ENCODE results near the gene OLFML1. TPM values are rescaled to one million over a fixed set of nuclear protein-coding genes. Genes with fewer than 3 reads are reported as not detected.

The OLFML1 gene
- total RNA-seq, 3 donors from 2014 or later = 4.6 to 11.9 (median 4.6) TPM

DNA sequence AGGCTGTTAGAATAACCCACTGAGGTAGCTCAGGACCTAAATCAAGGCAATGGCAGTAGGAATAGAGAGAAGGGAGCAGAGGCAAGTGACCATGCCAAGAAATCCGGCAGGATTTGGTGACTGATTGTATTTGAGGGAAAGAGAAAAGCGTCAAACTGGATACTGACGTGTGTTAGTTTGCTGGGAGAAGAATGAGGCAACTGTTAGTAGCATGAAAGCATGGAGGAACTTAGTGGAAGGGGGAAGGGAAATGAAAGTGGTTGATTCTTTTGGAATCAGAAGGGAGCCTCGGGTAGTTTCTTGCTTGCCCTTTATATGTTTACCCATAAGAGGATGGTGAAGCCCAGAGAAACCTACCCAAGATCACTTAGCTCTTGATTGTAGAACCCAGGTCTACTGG is 36.8 kb downstream of the OLFML1 start:
- H3K4me1 ChIP-seq = no peaks in the 10 kb centered on the region

DNA sequence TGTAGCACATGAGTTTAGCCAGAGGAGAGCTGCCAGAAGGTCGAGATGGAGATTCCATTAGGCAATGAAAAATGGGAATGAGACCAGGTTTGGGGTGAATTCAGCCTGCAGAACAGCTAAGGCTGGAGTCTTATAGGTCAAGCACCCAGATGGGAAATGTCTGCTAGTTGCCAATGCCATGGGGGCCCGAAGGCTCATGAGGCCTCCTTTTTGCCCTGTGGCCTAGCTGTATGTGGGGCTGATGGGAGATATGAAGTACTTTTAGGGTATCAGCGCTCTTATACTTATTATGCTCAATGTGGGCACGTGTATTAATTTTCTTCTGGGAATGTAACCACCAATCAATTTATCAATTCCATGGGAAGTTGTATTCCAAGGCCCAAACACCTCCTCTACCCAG is 37.2 kb downstream of the OLFML1 start:
- Histone ChIP-seq H3K36me3 (no peaks in the 10 kb centered on the region), H3K4me3 (no peak overlapping the region), H3K27ac (peak overlapping the region; percentile 64 to 71), H3K27me3 (no peaks in the 10 kb centered on the region), H3K9me3 (no peaks in the 10 kb centered on the region), H3K4me1 (no peaks in the 10 kb centered on the region)
- no peak for DNase-seq (ENCODE audit: low spot score in 2 of 2)
- intact Hi-C loops (cut with DNase I; ENCODE audit: low total_unique reads) = no loop called here
- TF ChIP-seq POLR2AphosphoS5 (IDR thresholded peaks at IDR 0.05) = no peak
- TF ChIP-seq POLR2A (IDR thresholded peaks at IDR 0.05) = no peak
- TF ChIP-seq, protein P1, sequence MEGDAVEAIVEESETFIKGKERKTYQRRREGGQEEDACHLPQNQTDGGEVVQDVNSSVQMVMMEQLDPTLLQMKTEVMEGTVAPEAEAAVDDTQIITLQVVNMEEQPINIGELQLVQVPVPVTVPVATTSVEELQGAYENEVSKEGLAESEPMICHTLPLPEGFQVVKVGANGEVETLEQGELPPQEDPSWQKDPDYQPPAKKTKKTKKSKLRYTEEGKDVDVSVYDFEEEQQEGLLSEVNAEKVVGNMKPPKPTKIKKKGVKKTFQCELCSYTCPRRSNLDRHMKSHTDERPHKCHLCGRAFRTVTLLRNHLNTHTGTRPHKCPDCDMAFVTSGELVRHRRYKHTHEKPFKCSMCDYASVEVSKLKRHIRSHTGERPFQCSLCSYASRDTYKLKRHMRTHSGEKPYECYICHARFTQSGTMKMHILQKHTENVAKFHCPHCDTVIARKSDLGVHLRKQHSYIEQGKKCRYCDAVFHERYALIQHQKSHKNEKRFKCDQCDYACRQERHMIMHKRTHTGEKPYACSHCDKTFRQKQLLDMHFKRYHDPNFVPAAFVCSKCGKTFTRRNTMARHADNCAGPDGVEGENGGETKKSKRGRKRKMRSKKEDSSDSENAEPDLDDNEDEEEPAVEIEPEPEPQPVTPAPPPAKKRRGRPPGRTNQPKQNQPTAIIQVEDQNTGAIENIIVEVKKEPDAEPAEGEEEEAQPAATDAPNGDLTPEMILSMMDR (IDR thresholded peaks at IDR 0.05) = no peak

More for the DNA sequence above, 36.8 kb downstream of the OLFML1 start:
- no peaks in the 10 kb centered on the region for H3K9me3 ChIP-seq
- no peak for DNase-seq (ENCODE audit: low spot score in 2 of 2)
- H3K36me3 ChIP-seq = no peaks in the 10 kb centered on the region
- peak overlapping the region in 1 of 2 donors; percentile 64 for H3K27ac ChIP-seq
- H3K4me3 ChIP-seq = no peak overlapping the region
- H3K27me3 ChIP-seq = no peaks in the 10 kb centered on the region
- intact Hi-C loops (cut with DNase I; ENCODE audit: low total_unique reads) = no loop called here
- TF ChIP-seq, protein P1 (IDR thresholded peaks at IDR 0.05) = no peak
- no peak for TF ChIP-seq POLR2A (IDR thresholded peaks at IDR 0.05)
- no peak for TF ChIP-seq POLR2AphosphoS5 (IDR thresholded peaks at IDR 0.05)

DNA sequence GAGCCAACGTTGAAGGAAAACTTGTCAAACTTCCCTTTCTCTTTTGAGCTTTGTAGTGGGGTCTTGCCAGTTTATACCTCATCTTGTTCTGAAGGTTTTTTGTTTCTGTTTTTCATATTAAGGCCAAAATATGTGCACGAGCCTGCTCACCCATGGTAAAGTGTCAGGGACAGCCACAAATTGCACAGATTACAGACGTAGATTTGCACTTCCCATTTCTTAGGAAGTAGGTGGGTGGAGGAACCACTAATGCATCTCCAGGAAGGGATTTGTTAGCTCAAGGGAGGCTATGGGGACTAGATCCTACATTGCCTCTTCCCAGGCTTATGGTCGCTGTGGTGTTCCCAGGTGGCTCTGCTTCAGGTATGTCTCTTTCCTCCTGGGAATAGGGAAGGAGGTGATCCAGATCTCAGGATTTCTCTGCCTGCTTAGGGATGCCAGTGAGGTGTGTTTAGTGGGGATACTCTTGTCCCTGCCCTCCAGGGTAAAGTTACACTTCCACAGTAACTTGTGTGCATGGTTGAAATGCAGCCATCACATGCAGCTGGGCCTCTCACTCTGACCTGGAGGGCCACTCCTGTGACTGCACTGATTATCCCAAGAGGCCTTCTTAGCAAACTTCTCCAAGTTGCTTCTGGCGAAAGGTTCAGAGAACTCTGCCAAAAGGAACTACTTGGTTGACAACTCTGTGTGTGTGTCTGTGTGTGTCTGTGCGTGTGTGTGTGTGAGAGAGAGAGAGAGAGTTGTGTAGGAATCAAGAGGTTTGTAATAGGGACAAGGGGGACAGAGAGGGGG is 38.3 kb downstream of the OLFML1 start:
- no peaks in the 10 kb centered on the region for H3K36me3 ChIP-seq
- intact Hi-C loops (cut with DNase I; ENCODE audit: low total_unique reads) = no loop called here
- H3K27me3 ChIP-seq = no peaks in the 10 kb centered on the region
- no peak overlapping the region for H3K4me3 ChIP-seq
- H3K4me1 ChIP-seq = no peaks in the 10 kb centered on the region
- DNase-seq (ENCODE audit: low spot score in 2 of 2) = no peak
- no peaks in the 10 kb centered on the region for H3K9me3 ChIP-seq
- peak overlapping the region; percentile 64 to 71 for H3K27ac ChIP-seq
- TF ChIP-seq, protein P1 (IDR thresholded peaks at IDR 0.05) = no peak
- TF ChIP-seq POLR2AphosphoS5 (IDR thresholded peaks at IDR 0.05) (no peak), POLR2A (IDR thresholded peaks at IDR 0.05) (no peak)

DNA sequence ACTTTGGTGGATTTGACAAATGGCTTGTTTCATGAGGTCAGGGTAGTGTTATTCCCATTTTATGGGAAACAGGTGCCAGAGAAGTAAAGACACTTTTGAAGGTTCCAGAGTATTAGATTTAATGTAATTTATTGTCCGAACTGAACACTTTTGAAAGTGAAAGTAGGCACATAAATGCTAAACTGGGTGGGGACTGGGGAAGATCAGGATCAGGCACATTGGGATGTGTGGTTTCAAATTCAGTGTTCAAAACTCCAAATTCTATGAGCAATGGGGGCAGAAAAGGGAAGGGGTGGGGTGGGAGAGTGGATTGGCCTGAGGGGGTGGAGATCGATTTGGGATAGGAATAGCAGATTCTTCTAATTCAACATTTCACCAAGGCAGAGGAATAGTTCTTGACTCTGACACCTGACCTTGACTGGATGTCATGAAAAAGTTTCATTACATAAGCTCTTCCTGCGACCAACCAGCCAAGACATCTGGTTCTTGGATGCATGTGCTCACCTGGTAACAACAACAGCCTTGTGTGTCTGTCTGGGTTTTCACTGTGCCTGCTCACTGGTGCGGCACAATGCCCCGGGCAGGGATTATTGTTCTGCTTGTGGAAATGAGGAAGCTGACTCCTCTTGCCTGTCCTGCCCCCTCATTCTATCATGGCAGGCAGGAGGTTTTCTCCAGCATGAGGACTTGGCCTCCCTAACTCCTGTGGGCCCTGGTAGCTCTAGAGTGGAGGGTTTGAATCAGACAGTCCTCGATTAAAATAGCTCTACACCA is 39.3 kb downstream of the OLFML1 start:
- Histone ChIP-seq H3K36me3 (no peaks in the 10 kb centered on the region), H3K27ac (peak overlapping the region; percentile 64 to 71), H3K4me1 (no peaks in the 10 kb centered on the region), H3K4me3 (no peak overlapping the region), H3K27me3 (no peaks in the 10 kb centered on the region), H3K9me3 (no peaks in the 10 kb centered on the region)
- no peak for TF ChIP-seq POLR2A (IDR thresholded peaks at IDR 0.05)
- peak in 1 of 3 donors; percentile 42 for TF ChIP-seq POLR2AphosphoS5 (IDR thresholded peaks at IDR 0.05)
- intact Hi-C loops (cut with DNase I; ENCODE audit: low total_unique reads) = no loop called here
- DNase-seq (ENCODE audit: low spot score in 2 of 2) = peak in 1 of 2 donors; percentile 88

DNA sequence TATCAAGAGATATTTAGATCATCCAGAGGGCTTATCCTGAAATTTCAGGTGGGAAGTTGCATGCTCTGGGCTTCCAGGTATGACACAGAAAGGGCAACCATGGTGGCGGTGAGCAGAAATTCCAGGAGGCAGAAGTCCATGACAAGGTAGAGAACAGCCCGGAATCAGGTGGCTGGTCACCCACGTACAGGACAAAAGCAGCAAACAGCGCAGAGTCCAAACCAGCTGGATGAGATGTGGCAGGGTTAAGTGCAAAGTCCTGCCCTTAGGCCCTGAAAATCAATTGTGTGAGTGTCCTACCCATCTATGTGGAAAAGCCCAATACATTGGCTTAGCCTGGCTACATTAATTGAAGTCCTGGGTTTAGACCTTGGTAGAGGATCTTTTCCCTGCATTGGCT is 40.1 kb downstream of the OLFML1 start:
- TF ChIP-seq POLR2AphosphoS5 (IDR thresholded peaks at IDR 0.05) = no peak
- TF ChIP-seq POLR2A (IDR thresholded peaks at IDR 0.05) = no peak
- TF ChIP-seq, protein P1 (IDR thresholded peaks at IDR 0.05) = no peak

More for the DNA sequence above, 40.1 kb downstream of the OLFML1 start:
- Histone ChIP-seq H3K36me3 (no peaks in the 10 kb centered on the region), H3K9me3 (no peaks in the 10 kb centered on the region), H3K4me3 (no peak overlapping the region), H3K27me3 (no peaks in the 10 kb centered on the region), H3K4me1 (no peaks in the 10 kb centered on the region), H3K27ac (peak overlapping the region in 1 of 2 donors; percentile 64)
- intact Hi-C loops (cut with DNase I; ENCODE audit: low total_unique reads) = no loop called here
- DNase-seq (ENCODE audit: low spot score in 2 of 2) = no peak

Data from breast epithelium (tissue), 4 donors.